IPS-11a (cell line): ENCODE measurements around the gene CYTH3.

Source experiments
- H3K4me3 ChIP-seq: one replicate; pipeline ENCODE4 v1.5.1; 2013; ENCODE audit warnings: low read depth, low read length, control low read depth

The CYTH3 gene

GRCh38 chr7:6167587-6168476 lies 104.6 kb downstream of the CYTH3 start:
- no peak overlapping the region for H3K4me3 ChIP-seq

- H3K4me3 ChIP-seq: no peak overlapping the region
Measured at GRCh38 chr7:6167004-6167551, 105.3 kb downstream of the CYTH3 start.

- no peak overlapping the region for H3K4me3 ChIP-seq
Measured at GRCh38 chr7:6166443-6166891, 106.0 kb downstream of the CYTH3 start.

GRCh38 chr7:6165521-6166320 lies 106.7 kb downstream of the CYTH3 start:
- no peak overlapping the region for H3K4me3 ChIP-seq

- H3K4me3 ChIP-seq: no peak overlapping the region
Measured at GRCh38 chr7:6165075-6165474, 107.3 kb downstream of the CYTH3 start.

- H3K4me3 ChIP-seq: no peak overlapping the region
Measured at GRCh38 chr7:6164491-6164890, 107.9 kb downstream of the CYTH3 start.

GRCh38 chr7:6164010-6164409 lies 108.4 kb downstream of the CYTH3 start:
- H3K4me3 ChIP-seq: no peak overlapping the region

- H3K4me3 ChIP-seq: no peak overlapping the region
Measured at GRCh38 chr7:6163402-6163801, 109.0 kb downstream of the CYTH3 start.

- no peak overlapping the region for H3K4me3 ChIP-seq
Measured at GRCh38 chr7:6162650-6163366, 109.6 kb downstream of the CYTH3 start.

- no peak overlapping the region for H3K4me3 ChIP-seq
Measured at GRCh38 chr7:6162331-6162620, 110.1 kb downstream of the CYTH3 start.

- no peak overlapping the region for H3K4me3 ChIP-seq
Measured at GRCh38 chr7:6161463-6162330, 110.7 kb downstream of the CYTH3 start.

GRCh38 chr7:6160191-6160623 lies 112.2 kb downstream of the CYTH3 start:
- H3K4me3 ChIP-seq: no peak overlapping the region

- H3K4me3 ChIP-seq: no peak overlapping the region
Measured at GRCh38 chr7:6159524-6160031, 112.8 kb downstream of the CYTH3 start.

- no peak overlapping the region for H3K4me3 ChIP-seq
Measured at GRCh38 chr7:6159097-6159483, 113.3 kb downstream of the CYTH3 start.

GRCh38 chr7:6158424-6159096 lies 113.9 kb downstream of the CYTH3 start:
- no peak overlapping the region for H3K4me3 ChIP-seq

- no peak overlapping the region for H3K4me3 ChIP-seq
Measured at GRCh38 chr7:6157685-6158423, 114.6 kb downstream of the CYTH3 start.

GRCh38 chr7:6156734-6157133 lies 115.7 kb downstream of the CYTH3 start:
- no peak overlapping the region for H3K4me3 ChIP-seq

GRCh38 chr7:6155596-6155995 lies 116.8 kb downstream of the CYTH3 start:
- no peak overlapping the region for H3K4me3 ChIP-seq
